Measurements from ENCODE around the gene VASN. TPM values are rescaled to one million over a fixed set of nuclear protein-coding genes. Genes with fewer than 3 reads are reported as not detected.
"Not testable (repeated sequence)": the region's sequence is repeated elsewhere in the genome, so short reads cannot be mapped to it uniquely, and the experiment has no call there.

VASN gene
- total RNA-seq, 5 donors from 2014 or later (not counting 1 experiment from before 2014, with no cell fraction given) = 0.38 to 0.89 (median 0.56) TPM

- Mint-ChIP-seq H3K9me3 (no peaks in the 10 kb centered on the region), H3K4me3 (no peak overlapping the region), H3K27ac (no peak overlapping the region), H3K27me3 (peaks cover 0 to 10% of the 10 kb centered on the region in 2 donors), H3K4me1 (peaks cover 0 to 8% (median 3%) of the 10 kb centered on the region in 3 donors), H3K36me3 (no peaks in the 10 kb centered on the region)
- Histone ChIP-seq H3K36me3 (ENCODE audit: control insufficient read depth in 2 of 2, extremely low read depth in 1 of 2, insufficient read depth in 1 of 2, low read length in 1 of 2) (no peaks in the 10 kb centered on the region), H3K4me1 (ENCODE audit: control insufficient read depth in 1 of 2, extremely low read depth in 1 of 2, insufficient read depth in 2 of 2, low read length in 2 of 2) (peaks cover 0 to 16% of the 10 kb centered on the region in 2 experiments), H3K27me3 (replicated peaks in 1 of 2; ENCODE audit: control insufficient read depth in 2 of 2, extremely low read depth in 1 of 2, insufficient read depth in 2 of 2, low read length in 1 of 2) (peaks cover 0 to 46% of the 10 kb centered on the region in 2 experiments), H3K27ac (ENCODE audit: low read length) (no peak overlapping the region), H3K4me3 (ENCODE audit: control insufficient read depth in 1 of 2, extremely low read depth in 1 of 2, low read length in 1 of 2) (no peak overlapping the region), H3K9me3 (no peaks in the 10 kb centered on the region)
- ChIA-PET CTCF (interaction anchor here (0.6 to 1.7 kb wide), 5 partner anchors 20 to 1196 kb away, joined by 3 to 5 read pairs (median 4); no protein-coding TSS in a partner anchor), POLR2A (no interaction called here)
- no peak for ATAC-seq (replicated peaks in 1 of 4)
- DNase-seq = no peak
- WGBS (ENCODE audit: insufficient coverage) = 88% methylated on average over 14 of the region's 14 CpGs
Observed at GRCh38 chr16:4332083-4332482, 39.6 kb upstream of the VASN start.

- Mint-ChIP-seq H3K27me3 (peaks cover 0 to 10% of the 10 kb centered on the region in 2 donors), H3K4me3 (no peak overlapping the region), H3K36me3 (no peaks in the 10 kb centered on the region), H3K9me3 (no peaks in the 10 kb centered on the region), H3K4me1 (peaks cover 0 to 8% (median 3%) of the 10 kb centered on the region in 3 donors), H3K27ac (no peak overlapping the region)
- WGBS (ENCODE audit: insufficient coverage) = 81% methylated on average over 18 of the region's 19 CpGs
- DNase-seq (no peak), ATAC-seq (replicated peaks in 1 of 4) (no peak)
- Histone ChIP-seq H3K27ac (ENCODE audit: low read length) (no peak overlapping the region), H3K4me1 (ENCODE audit: control insufficient read depth in 1 of 2, extremely low read depth in 1 of 2, insufficient read depth in 2 of 2, low read length in 2 of 2) (peaks cover 0 to 12% of the 10 kb centered on the region in 2 experiments), H3K27me3 (replicated peaks in 1 of 2; ENCODE audit: control insufficient read depth in 2 of 2, extremely low read depth in 1 of 2, insufficient read depth in 2 of 2, low read length in 1 of 2) (peaks cover 0 to 43% of the 10 kb centered on the region in 2 experiments), H3K9me3 (no peaks in the 10 kb centered on the region), H3K4me3 (ENCODE audit: control insufficient read depth in 1 of 2, extremely low read depth in 1 of 2, low read length in 1 of 2) (no peak overlapping the region), H3K36me3 (ENCODE audit: control insufficient read depth in 2 of 2, extremely low read depth in 1 of 2, insufficient read depth in 1 of 2, low read length in 1 of 2) (no peaks in the 10 kb centered on the region)
- POLR2A ChIA-PET = no interaction called here
- CTCF ChIA-PET = interaction anchor here in 1 of 2 donors (1.7 kb wide), 1 partner anchor 44 kb away, joined by 3 read pairs; no protein-coding TSS in a partner anchor
Observed at GRCh38 chr16:4332623-4333307, 38.9 kb upstream of the VASN start.

- H3K4me3 Mint-ChIP-seq = no peak overlapping the region
- 70% methylated on average over 8 of the region's 9 CpGs for WGBS (ENCODE audit: insufficient coverage)
- POLR2A ChIA-PET = no interaction called here
Observed at GRCh38 chr16:4333308-4333638, 38.4 kb upstream of the VASN start.

GRCh38 chr16:4333714-4334113 is 37.9 kb upstream of the VASN start:
- DNase-seq; H3K4me3 Mint-ChIP-seq; H3K9me3 ChIP-seq; H3K4me3 ChIP-seq (ENCODE audit: control insufficient read depth in 1 of 2, extremely low read depth in 1 of 2, low read length in 1 of 2); POLR2A ChIA-PET; H3K36me3 ChIP-seq (ENCODE audit: control insufficient read depth in 2 of 2, extremely low read depth in 1 of 2, insufficient read depth in 1 of 2, low read length in 1 of 2); H3K27me3 Mint-ChIP-seq; H3K4me1 ChIP-seq (ENCODE audit: control insufficient read depth in 1 of 2, extremely low read depth in 1 of 2, insufficient read depth in 2 of 2, low read length in 2 of 2); H3K36me3 Mint-ChIP-seq; H3K4me1 Mint-ChIP-seq; ATAC-seq (replicated peaks in 1 of 4); H3K27ac Mint-ChIP-seq; H3K27ac ChIP-seq (ENCODE audit: low read length); CTCF ChIA-PET; H3K9me3 Mint-ChIP-seq: not testable (repeated sequence)
- H3K27me3 ChIP-seq (replicated peaks in 1 of 2; ENCODE audit: control insufficient read depth in 2 of 2, extremely low read depth in 1 of 2, insufficient read depth in 2 of 2, low read length in 1 of 2) = peaks cover 0 to 33% of the 10 kb centered on the region in 2 experiments
- 84% methylated on average over 7 of the region's 9 CpGs for WGBS (ENCODE audit: insufficient coverage)

More at GRCh38 chr16:4333308-4333638, 38.4 kb upstream of the VASN start:
- CTCF ChIA-PET = no interaction called here
- DNase-seq = no peak
- no peak overlapping the region for H3K4me3 ChIP-seq (ENCODE audit: control insufficient read depth in 1 of 2, extremely low read depth in 1 of 2, low read length in 1 of 2)
- H3K4me1 Mint-ChIP-seq = peaks cover 0 to 5% (median 3%) of the 10 kb centered on the region in 3 donors
- peaks cover 0 to 3% of the 10 kb centered on the region in 2 donors for H3K36me3 ChIP-seq (ENCODE audit: control insufficient read depth in 2 of 2, extremely low read depth in 1 of 2, insufficient read depth in 1 of 2, low read length in 1 of 2)
- H3K27ac ChIP-seq (ENCODE audit: low read length) = no peak overlapping the region
- peaks cover 0 to 38% of the 10 kb centered on the region in 2 experiments for H3K27me3 ChIP-seq (replicated peaks in 1 of 2; ENCODE audit: control insufficient read depth in 2 of 2, extremely low read depth in 1 of 2, insufficient read depth in 2 of 2, low read length in 1 of 2)
- ATAC-seq (replicated peaks in 1 of 4) = no peak
- H3K27ac Mint-ChIP-seq = no peak overlapping the region
- no peaks in the 10 kb centered on the region for H3K9me3 Mint-ChIP-seq
- peaks cover 0 to 7% of the 10 kb centered on the region in 2 experiments for H3K4me1 ChIP-seq (ENCODE audit: control insufficient read depth in 1 of 2, extremely low read depth in 1 of 2, insufficient read depth in 2 of 2, low read length in 2 of 2)
- no peaks in the 10 kb centered on the region for H3K9me3 ChIP-seq
- no peaks in the 10 kb centered on the region for H3K36me3 Mint-ChIP-seq
- peaks cover 0 to 7% of the 10 kb centered on the region in 2 donors for H3K27me3 Mint-ChIP-seq

- Histone ChIP-seq H3K27ac (ENCODE audit: low read length) (no peak overlapping the region), H3K9me3 (no peaks in the 10 kb centered on the region), H3K27me3 (replicated peaks in 1 of 2; ENCODE audit: control insufficient read depth in 2 of 2, extremely low read depth in 1 of 2, insufficient read depth in 2 of 2, low read length in 1 of 2) (peaks cover 0 to 24% of the 10 kb centered on the region in 2 experiments), H3K4me3 (ENCODE audit: control insufficient read depth in 1 of 2, extremely low read depth in 1 of 2, low read length in 1 of 2) (no peak overlapping the region), H3K36me3 (ENCODE audit: control insufficient read depth in 2 of 2, extremely low read depth in 1 of 2, insufficient read depth in 1 of 2, low read length in 1 of 2) (peaks cover 11 to 13% of the 10 kb centered on the region in 2 donors), H3K4me1 (ENCODE audit: control insufficient read depth in 1 of 2, extremely low read depth in 1 of 2, insufficient read depth in 2 of 2, low read length in 2 of 2) (peaks cover 0 to 3% of the 10 kb centered on the region in 2 experiments)
- H3K27me3 Mint-ChIP-seq = no peaks in the 10 kb centered on the region
- ATAC-seq (replicated peaks in 1 of 4) (no peak), DNase-seq (no peak)
- no peak overlapping the region for H3K4me3 Mint-ChIP-seq
- WGBS (ENCODE audit: insufficient coverage) = 97% methylated on average over 23 of the region's 32 CpGs
- no peak overlapping the region for H3K27ac Mint-ChIP-seq
- ChIA-PET POLR2A (no interaction called here), CTCF (interaction anchor here (0.6 to 0.7 kb wide), 2 partner anchors 24 to 685 kb away, joined by 4 to 13 read pairs; no protein-coding TSS in a partner anchor)
- no peaks in the 10 kb centered on the region for H3K36me3 Mint-ChIP-seq
- H3K4me1 Mint-ChIP-seq = no peaks in the 10 kb centered on the region
- no peaks in the 10 kb centered on the region for H3K9me3 Mint-ChIP-seq
Observed at GRCh38 chr16:4334724-4335495, 36.7 kb upstream of the VASN start.

- Mint-ChIP-seq H3K36me3 (no peaks in the 10 kb centered on the region), H3K27ac (no peak overlapping the region), H3K4me1 (no peaks in the 10 kb centered on the region), H3K9me3 (no peaks in the 10 kb centered on the region), H3K27me3 (no peaks in the 10 kb centered on the region), H3K4me3 (no peak overlapping the region)
- Histone ChIP-seq H3K4me1 (ENCODE audit: control insufficient read depth in 1 of 2, extremely low read depth in 1 of 2, insufficient read depth in 2 of 2, low read length in 2 of 2) (peaks cover 0 to 10% of the 10 kb centered on the region in 2 experiments), H3K27me3 (replicated peaks in 1 of 2; ENCODE audit: control insufficient read depth in 2 of 2, extremely low read depth in 1 of 2, insufficient read depth in 2 of 2, low read length in 1 of 2) (peaks cover 0 to 15% of the 10 kb centered on the region in 2 experiments), H3K4me3 (ENCODE audit: control insufficient read depth in 1 of 2, extremely low read depth in 1 of 2, low read length in 1 of 2) (no peak overlapping the region), H3K9me3 (no peaks in the 10 kb centered on the region), H3K27ac (ENCODE audit: low read length) (no peak overlapping the region), H3K36me3 (ENCODE audit: control insufficient read depth in 2 of 2, extremely low read depth in 1 of 2, insufficient read depth in 1 of 2, low read length in 1 of 2) (peaks cover 19 to 27% of the 10 kb centered on the region in 2 donors)
- ATAC-seq (replicated peaks in 1 of 4) (no peak), DNase-seq (no peak)
- whole genome bisulfite sequencing (ENCODE audit: insufficient coverage) = 93% methylated on average over 30 of the region's 41 CpGs
- CTCF ChIA-PET = no interaction called here
- POLR2A ChIA-PET = no interaction called here
Observed at GRCh38 chr16:4336701-4337539, 34.7 kb upstream of the VASN start.
